NCI-H526 treated with DMSO at 0.1 percent for 48 hours (cell line): Measurements from ENCODE around the gene CCDC87.
"Not testable (repeated sequence)": the region's sequence is repeated elsewhere in the genome, so short reads cannot be mapped to it uniquely, and the experiment has no call there.

Experiments
- DNase-seq: peaks from one replicate; lab custom pipeline; 2025; lab: John Stamatoyannopoulos, UW

Gene CCDC87, protein sequence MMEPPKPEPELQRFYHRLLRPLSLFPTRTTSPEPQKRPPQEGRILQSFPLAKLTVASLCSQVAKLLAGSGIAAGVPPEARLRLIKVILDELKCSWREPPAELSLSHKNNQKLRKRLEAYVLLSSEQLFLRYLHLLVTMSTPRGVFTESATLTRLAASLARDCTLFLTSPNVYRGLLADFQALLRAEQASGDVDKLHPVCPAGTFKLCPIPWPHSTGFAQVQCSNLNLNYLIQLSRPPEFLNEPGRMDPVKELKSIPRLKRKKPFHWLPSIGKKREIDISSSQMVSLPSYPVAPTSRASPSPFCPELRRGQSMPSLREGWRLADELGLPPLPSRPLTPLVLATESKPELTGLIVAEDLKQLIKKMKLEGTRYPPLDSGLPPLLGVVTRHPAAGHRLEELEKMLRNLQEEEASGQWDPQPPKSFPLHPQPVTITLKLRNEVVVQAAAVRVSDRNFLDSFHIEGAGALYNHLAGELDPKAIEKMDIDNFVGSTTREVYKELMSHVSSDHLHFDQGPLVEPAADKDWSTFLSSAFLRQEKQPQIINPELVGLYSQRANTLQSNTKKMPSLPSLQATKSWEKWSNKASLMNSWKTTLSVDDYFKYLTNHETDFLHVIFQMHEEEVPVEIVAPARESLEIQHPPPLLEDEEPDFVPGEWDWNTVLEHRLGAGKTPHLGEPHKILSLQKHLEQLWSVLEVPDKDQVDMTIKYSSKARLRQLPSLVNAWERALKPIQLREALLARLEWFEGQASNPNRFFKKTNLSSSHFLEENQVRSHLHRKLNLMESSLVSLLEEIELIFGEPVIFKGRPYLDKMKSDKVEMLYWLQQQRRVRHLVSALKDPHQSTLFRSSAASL

DNA sequence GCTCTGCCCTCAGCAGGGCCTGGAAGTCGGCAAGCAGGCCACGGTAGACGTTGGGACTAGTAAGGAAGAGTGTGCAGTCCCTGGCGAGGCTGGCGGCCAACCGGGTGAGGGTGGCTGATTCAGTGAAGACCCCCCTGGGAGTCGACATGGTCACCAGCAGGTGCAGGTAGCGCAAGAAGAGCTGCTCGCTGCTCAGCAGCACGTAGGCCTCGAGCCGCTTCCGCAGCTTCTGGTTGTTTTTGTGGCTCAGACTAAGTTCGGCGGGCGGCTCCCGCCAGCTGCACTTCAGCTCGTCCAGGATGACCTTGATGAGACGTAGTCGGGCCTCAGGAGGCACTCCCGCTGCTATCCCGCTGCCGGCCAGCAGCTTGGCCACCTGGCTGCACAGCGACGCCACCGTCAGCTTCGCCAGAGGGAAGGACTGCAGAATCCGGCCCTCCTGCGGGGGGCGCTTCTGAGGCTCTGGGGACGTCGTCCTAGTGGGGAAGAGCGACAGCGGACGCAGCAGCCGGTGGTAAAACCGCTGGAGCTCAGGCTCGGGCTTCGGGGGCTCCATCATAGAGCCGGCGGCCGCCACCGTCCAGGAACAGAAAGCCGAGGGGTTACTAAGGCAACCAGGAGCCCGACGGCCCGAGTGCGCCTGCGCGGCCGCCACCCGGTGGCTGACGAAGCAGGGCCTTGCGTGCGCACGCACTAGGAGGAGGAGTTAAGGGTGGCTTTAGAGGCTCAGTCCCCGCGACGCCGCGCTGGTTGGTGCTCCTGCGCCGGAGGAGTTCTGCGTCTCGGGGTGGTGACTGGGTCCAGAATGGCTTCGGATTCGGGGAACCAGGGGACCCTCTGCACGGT lies at the start of gene CCDC87, which contains the start of gene CCS:
TSS of gene CCDC87 (minus strand) at position 607 of the 846 bp plus-strand sequence. CDS start at position 559, 48 bp downstream.
TSS of gene CCS (plus strand) at position 729 of the 846 bp plus-strand sequence. CDS start at position 806, 77 bp downstream.
- DNase-seq, result peak; percentile 94

DNA sequence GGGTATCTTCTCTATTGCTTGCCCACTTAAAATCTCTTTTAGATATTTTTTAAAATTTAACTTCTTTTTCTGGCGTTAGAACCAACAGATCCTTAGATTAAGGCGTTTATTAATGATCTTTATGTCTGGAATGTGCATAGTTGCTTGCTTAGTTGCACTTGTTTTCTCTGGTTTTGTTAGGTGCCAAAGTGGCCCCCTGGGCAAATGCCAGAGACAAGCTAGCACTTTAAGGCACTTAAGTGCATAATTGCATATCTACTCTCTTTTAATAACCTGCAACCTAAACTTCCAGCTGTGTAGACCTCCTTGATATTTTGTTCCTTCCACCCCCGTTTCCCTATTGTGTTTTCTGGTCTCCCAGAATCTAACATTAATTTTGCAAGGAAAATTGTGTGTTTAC lies 49.0 kb upstream of the CCDC87 start:
- DNase-seq, result no peak

DNA sequence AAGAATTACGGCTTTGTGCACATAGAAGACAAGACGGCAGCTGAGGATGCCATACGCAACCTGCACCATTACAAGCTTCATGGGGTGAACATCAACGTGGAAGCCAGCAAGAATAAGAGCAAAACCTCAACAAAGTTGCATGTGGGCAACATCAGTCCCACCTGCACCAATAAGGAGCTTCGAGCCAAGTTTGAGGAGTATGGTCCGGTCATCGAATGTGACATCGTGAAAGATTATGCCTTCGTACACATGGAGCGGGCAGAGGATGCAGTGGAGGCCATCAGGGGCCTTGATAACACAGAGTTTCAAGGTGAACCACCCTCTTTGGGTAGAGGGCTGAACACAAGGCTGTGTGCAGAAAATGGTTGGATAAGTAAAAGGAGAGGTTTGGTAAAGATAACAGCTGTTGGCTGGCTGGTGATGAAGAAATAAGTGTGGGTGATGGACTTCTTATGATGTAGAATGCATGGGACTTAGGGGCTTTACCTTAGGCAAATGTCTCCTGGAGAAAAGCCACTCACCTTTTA lies 47.0 kb upstream of the CCDC87 start:
- DNase-seq, result not testable (repeated sequence)

DNA sequence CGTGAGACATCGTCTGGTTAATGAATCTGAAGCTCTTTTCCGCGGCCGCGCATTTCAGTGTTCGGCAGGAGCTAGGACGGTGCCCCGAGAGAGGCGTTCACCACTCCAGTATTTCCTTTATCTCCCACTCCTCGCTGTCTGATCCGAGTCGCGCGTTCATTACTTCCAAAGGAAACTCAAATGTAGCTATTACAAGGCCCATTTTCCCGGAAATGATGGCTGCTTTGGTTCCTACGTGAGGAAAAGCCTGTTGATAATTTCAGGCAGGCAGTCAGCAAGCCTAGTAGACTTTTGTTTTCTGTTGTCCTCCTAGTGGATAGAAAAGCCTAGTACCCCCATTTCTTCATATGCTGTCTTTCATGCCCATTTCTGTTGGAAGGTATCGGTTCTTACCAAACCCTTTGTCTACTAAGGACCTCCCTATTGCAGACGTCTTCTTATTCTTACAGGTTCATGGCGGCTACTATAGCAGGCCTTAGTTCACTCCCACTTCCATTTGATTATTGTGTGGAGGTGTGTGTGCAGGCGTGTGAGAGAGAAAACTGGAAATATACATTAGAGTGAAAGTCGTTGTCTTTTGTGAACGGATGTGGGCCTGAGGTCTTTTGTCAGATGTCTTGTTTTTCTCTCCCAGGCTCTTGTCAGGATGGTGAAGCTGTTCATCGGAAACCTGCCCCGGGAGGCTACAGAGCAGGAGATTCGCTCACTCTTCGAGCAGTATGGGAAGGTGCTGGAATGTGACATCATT lies 46.4 kb upstream of the CCDC87 start:
- DNase-seq, result no peak

DNA sequence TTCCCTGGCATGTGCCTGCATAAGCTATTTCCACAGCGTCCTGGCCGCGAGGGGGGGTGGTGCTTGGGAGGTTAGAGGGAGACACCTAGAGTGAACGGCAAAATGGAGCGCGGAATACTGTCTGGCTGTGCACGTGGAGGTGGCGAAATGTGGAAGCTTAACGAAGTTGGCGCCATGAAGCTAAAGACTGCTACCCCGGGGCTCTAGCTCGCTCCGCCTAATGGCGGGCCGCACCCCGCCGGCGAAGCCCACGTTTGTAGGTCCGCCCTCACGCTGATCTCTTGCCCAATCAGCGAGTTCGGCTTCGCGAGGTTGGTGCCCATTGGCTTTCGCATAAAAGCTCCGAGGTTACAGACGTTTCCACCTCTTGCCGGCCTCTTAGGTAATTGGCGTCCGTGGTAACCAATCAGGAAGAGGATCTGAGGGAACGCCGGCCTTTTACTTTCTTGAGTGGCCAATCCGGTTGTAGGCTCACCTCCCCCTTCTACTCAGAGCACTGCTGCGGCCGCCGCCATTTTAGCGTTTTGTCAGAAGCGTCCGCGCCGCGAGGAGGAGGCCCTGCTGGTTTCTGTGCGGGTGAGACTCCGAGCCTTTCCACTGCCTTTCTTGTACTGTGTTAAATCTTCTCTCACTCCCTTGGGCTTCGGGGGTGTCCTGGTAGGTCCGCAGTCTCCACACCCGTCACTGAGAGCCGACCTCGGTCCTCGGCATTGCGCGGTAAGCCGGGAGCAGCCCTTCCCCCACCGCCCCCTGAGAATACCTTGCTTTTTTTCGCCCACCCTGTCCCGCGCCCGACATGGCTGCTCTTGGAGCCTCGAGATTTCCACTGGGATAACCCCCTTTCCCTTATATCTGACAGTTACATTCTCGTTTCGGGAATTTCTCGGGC lies 45.6 kb upstream of the CCDC87 start, which contains the start of gene RBM4:
TSS of gene RBM4 (plus strand) at position 527 of the 889 bp plus-strand sequence. CDS start 1,009 bp downstream, outside the sequence.
- DNase-seq, result peak; percentile 99

DNA sequence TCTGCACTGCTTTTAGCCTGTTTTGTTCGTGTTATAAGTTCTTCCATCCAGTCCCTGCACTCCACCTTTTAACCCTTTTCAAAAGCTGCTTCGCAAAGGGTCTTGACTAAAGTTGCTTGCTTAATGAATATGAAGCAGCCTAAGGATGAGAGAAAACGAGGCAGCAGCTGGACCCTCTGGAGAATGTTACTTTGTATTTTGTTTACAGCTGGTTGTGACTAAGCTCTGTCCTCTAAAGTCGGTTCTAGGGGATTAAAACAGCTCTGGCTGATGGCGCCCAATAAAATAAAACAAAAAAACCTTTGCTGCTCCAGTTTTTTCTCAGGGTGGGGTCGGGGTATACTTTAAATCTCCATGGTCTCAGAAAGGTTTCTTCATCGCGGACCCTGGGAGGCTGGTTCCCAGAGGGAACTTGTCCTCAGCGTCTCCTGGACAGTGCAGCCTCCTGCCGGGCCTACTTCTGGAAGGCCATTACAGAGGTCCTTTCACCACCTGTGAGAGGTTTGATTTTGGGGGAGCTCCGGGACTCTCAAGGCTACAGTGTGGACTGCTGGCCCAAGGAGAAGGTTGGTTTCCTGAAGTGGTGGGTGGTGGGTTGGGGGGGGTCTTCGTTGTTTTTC lies 44.8 kb upstream of the CCDC87 start:
- DNase-seq, result no peak

DNA sequence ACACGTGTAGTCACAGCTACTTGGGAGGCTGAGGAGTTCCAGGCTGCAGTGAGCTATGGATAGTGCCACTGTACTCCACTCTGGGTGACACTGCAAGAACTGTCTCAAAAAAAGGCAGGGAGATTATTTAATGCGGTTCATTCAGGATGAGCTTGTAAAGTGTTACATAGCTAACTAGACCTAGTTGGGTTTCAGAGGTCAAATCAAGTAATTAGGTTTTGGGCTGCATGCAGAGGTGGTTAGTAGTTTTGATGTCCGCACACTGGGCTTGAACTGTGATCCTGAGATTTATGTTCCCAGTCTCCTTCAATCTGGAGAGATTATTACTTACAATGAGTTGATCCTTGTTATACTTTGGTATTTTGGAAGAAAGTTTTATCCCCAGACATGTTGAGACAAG lies 43.5 kb upstream of the CCDC87 start:
- DNase-seq, result no peak

DNA sequence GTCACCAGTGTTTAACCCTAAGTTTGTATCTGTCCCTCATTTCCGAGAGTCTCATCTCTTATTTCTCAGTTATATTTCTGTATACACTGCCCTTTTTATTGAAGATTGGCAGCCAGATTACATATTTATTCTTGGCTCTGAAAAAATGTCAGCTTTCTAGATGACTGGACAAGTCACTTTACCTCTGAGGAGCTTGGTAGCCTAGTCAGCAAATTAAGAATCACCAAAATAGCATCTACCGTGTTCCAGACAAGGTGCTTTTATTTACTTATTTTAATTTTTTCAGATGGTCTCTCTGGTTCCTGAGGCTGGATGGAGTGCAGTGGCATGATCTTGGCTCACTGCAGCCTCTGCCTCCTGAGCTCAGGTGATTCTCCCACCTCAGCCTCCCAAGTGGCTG lies 40.1 kb upstream of the CCDC87 start:
- DNase-seq, result no peak

DNA sequence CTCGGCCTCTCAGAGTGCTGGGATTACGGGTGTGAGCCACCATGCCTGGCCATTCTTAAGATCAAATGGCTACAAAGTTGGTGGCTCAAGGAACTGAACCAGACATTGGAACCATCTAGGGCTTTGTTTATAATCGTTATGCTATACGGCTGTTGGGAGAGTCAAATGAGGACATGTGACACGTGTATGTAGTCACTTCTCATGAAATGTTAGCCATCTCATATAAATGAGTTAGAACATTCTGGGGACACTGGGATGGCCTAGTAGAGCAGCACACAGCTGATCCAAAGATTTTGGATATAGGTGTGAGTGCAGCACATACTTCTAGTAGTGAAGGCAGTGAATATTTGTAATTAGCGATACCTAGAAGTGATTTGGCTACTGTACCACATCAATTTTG lies 39.0 kb upstream of the CCDC87 start:
- DNase-seq, result no peak

DNA sequence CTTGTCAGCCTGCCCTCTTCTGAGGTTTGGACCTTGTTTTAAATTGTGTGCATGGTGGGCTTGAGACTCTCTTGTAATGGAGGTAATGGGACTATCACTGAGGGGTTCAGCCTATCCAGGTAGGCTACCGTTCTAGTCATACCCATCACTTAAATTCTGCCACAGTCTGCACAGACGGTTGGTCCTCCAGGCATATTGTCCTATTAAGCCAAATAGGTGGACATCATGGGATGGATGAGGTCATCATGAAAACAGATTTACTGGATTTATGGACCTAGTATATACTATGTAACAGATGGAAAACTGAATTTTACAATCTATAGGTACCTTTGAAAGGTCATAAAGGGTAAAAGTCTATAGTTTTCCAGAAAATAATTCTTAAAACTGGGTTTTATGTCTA lies 36.5 kb upstream of the CCDC87 start:
- no peak for DNase-seq

DNA sequence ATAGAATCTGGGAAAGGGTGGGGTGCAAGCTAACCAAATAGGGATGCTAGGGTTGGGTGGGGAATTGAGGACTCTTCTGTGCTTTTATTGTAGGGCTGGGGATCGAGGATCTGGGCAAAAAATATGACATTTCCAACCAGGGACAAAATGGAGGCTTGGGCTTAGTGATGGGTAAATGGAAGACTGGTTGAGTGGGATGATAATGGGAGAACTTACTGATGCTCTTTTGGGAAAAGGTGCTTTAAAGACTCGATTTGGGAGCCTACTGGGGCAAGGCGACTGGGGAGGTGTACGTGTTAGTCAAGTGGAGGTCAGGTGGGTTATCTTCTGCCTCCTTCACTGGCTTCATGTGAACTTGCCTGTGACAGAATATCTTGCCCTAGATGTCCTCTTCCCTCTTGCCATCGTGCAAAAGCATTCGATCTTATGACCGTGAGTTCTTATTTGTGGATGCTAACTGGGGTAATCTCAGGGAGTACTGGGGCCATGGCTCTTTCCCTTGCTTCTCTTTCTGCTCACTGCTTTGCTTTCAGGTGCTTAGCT lies 35.3 kb upstream of the CCDC87 start:
- no peak for DNase-seq

DNA sequence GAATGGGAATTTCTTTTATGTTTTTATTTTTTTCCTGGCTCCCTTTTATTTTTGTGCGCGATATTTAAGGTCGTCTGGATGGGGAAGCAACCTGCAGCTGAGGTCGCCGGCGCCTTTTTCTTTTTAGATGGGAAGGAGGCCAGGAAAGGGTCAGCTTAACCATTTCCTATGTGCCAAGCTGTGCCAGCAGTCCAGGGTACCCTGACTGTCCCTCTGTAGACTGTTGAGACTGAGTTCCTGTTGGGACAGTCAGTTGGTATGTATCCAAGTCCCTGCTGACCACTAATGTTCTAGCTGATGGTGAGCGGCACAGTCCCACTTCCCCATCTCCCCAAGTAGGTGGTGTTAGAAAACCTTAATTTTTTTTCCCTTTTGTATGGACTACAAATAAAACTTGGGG lies 34.1 kb upstream of the CCDC87 start:
- DNase-seq, result no peak

DNA sequence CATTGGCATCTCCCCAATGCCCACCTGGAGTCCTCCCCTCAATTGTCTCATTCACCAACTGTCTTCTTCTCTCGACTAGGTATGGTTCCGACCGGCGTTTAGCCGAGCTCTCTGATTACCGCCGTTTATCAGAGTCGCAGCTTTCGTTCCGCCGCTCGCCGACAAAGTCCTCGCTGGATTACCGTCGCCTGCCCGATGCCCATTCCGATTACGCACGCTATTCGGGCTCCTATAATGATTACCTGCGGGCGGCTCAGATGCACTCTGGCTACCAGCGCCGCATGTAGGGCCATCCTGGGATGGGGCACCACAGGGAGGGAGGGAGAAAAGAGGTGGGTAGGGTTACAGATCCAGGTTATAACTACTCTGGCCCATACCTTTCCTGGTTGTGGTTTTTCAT lies 33.5 kb upstream of the CCDC87 start:
- DNase-seq, result no peak

DNA sequence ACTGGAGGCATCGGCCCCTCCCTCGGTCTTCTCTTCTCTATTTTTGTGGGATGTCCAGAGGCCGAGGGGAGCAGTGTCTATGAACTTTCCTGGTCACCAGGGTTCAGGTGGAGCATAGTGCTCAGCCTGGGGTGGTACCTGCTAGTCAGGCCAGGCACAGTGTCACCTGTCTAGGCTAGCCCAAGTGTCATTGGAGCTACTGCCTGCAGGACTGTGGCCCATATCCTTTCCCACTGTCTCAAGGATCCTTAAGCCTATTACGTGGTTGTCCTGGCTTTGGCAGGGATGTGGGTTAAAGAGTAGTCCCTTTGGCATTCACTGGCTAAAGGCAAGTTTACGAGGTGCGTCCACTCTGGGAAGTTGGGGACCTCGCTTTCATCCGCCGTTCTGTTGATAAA lies 32.9 kb upstream of the CCDC87 start:
- DNase-seq, result no peak

DNA sequence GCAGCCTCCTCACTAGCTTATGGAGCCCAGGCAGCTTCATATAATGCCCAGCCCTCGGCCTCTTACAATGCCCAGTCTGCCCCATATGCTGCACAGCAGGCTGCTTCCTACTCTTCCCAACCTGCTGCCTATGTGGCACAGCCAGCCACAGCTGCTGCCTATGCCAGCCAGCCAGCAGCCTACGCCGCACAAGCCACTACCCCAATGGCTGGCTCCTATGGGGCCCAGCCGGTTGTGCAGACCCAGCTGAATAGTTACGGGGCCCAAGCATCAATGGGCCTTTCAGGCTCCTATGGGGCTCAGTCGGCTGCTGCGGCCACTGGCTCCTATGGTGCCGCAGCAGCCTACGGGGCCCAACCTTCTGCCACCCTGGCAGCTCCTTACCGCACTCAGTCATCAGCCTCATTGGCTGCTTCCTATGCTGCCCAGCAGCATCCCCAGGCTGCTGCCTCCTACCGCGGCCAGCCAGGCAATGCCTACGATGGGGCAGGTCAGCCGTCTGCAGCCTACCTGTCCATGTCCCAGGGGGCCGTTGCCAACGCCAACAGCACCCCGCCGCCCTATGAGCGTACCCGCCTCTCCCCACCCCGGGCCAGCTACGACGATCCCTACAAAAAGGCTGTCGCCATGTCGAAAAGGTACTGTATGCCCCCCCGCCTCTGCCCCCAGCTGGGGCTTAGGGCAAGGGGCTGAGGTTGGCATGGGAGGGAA lies 32.3 kb upstream of the CCDC87 start:
- DNase-seq, result no peak

DNA sequence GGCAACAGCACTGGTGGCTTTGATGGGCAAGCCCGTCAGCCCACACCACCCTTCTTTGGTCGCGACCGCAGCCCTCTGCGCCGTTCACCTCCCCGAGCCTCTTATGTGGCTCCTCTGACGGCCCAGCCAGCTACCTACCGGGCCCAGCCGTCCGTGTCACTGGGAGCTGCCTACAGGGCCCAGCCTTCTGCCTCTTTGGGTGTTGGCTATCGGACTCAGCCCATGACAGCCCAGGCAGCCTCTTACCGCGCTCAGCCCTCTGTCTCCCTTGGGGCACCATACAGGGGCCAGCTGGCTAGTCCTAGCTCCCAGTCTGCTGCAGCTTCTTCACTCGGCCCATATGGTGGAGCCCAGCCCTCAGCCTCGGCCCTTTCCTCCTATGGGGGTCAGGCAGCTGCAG lies 31.6 kb upstream of the CCDC87 start:
- DNase-seq, result no peak

DNA sequence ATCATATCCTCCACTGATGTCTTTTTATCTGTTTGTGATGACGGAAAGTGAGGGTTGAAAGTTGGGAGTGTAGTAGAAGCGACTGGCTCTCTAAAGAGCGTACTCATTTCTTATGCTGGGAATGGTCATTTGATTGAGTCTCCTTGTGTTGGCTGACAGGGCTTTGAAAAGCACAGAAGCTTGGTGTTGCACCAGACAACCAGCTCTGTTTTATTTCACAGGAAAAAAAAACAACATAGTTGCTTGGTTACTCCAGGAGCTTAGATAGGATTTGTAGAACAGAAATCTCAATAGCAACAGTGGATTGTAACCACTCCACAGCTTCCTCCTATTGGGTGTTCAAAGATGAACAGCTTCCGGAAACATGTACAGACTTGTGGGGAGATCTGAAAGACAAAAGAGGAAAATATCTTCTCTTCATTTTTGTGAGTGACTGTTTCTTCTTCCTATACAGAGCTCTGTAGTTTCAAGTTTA lies 26.3 kb upstream of the CCDC87 start:
- DNase-seq, result no peak

DNA sequence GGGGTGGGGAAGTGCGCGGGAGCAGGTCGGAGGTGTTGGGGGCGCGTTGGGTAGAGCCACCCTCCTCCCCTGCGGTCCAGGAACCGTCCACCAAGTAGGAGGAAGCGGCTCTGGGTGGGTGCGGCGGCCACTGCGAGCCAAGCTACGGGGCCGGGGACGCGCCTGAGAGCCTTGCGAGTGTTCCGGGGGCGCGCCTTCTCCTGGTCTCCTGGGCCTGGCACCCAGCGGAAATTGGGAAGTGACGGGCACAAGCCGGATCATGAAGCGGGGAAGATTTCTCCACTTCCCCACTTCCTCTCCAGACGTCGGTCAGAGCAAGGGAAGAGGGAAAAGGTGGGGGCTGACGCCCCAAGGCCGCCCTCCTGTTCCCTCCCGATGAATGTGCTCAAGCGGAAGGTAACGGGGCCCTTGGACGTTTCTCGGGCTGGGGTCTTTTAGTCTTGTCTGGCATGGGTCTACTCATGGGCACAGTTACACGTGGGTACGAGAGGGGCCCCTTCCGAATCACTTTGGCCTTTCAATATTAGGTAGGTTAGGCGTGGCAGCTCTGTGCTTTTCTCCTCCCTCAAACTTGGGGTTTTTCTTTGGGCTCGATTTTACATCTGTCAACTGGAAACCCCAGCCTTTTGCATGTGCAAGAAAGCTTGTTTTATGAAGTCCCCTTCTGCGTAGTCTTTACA lies 24.4 kb upstream of the CCDC87 start:
- no peak for DNase-seq
